Measurements from ENCODE around the gene RAB21. TPM values are rescaled to one million over a fixed set of nuclear protein-coding genes. Genes with fewer than 3 reads are reported as not detected.
A peak's percentile ranks its signal among the peaks of the same experiment; 100 is the strongest.

Gene RAB21
- total and polyA plus RNA-seq, 2 of the 13 experiments (the other 11 are each of a cell fraction or from before 2014, with no cell fraction given) = 4.4 to 50.9 TPM

DNA sequence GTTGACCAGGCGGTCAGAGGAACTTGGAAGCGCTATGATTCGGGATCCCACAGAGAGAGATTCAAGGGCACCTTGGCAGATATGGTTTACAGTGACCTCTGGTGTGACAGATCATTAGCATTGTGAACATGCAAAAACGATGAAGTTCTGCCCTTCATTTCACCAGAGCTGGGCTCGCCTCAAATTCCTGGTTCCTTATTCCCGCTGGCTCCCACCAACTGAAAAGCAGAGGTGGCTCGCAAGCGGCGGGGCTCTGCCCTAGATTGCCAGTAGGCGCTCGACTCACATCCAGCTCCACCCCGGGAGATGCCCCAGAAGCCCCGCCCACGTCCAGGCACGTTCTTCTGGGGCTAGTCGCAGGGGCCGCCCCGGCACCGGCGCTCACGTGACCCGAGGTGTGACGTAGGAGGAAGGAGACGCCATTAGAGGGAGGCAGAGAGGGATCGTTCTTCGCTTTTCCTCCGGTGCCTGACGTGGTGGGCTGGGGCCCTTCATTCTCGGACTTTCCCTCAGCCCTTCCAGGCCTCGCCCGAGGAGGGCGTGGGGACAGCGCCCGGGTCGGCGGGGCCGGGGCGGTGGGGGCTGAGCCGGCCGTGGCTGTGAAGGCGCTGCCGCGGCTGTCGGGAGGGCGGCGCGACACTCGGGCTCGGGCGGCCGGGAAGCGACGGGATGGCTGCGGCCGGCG, at the start of gene RAB21 (continued):
- TF ChIP-seq CBX1 (IDR thresholded peaks at IDR 0.05; ENCODE audit: low read depth) = peak; percentile 21
- TF ChIP-seq ZNF430 (CRISPR knock-in tag; IDR thresholded peaks at IDR 0.05) = peak; percentile 86; the same call in 1 of the 2 replicates
- peak; percentile 57 for TF ChIP-seq BCL3 (CRISPR knock-in tag; IDR thresholded peaks at IDR 0.05)
- 0 out of 2 replicates have a peak, but pooled peaks have one; percentile 65 for TF ChIP-seq SNAPC5 (CRISPR knock-in tag; IDR thresholded peaks at IDR 0.05; ENCODE audit: borderline replicate concordance)
- 0 out of 2 replicates have a peak, but pooled peaks have one; percentile 43 for TF ChIP-seq KLF6 (CRISPR knock-in tag; IDR thresholded peaks at IDR 0.05)
- TF ChIP-seq BORCS8-MEF2B (CRISPR knock-in tag; IDR thresholded peaks at IDR 0.05) = peak; percentile 72
- no peak for TF ChIP-seq GZF1 (CRISPR knock-in tag; IDR thresholded peaks at IDR 0.05)
- TF ChIP-seq HOXA5 (CRISPR knock-in tag; IDR thresholded peaks at IDR 0.05) = peak; percentile 60; the same call in 1 of the 2 replicates
- peak; percentile 45; the same call in 1 of the 2 replicates for TF ChIP-seq GATAD2A (CRISPR knock-in tag; IDR thresholded peaks at IDR 0.05)
- TF ChIP-seq PAF1 (CRISPR knock-in tag; IDR thresholded peaks at IDR 0.05) = no peak
- peak; percentile 74 for TF ChIP-seq TEAD3 (CRISPR knock-in tag; optimal IDR thresholded peaks at IDR 0.05; ENCODE audit: borderline replicate concordance)
- peak; percentile 41; the same call in 1 of the 2 replicates for TF ChIP-seq ZNF143 (CRISPR knock-in tag; IDR thresholded peaks at IDR 0.05)
- no peak for TF ChIP-seq ATF7 (IDR thresholded peaks at IDR 0.05)
- TF ChIP-seq ATF7 (CRISPR knock-in tag; IDR thresholded peaks at IDR 0.05) = 0 out of 2 replicates have a peak, but pooled peaks have one; percentile 46
- TF ChIP-seq ZNF629 (CRISPR knock-in tag; conservative IDR thresholded peaks at IDR 0.05) = 0 out of 2 replicates have a peak, but pooled peaks have one; percentile 30
- peak; percentile 92 for TF ChIP-seq RAD51 (IDR thresholded peaks at IDR 0.05; ENCODE audit: borderline replicate concordance)
- TF ChIP-seq MEIS2 (CRISPR knock-in tag; IDR thresholded peaks at IDR 0.05) = 0 out of 2 replicates have a peak, but pooled peaks have one; percentile 52
- TF ChIP-seq SKI (IDR thresholded peaks at IDR 0.05; ENCODE audit: partially characterized antibody) = peak; percentile 63
- TF ChIP-seq PPARG (CRISPR knock-in tag; conservative IDR thresholded peaks at IDR 0.05) = peak; percentile 37; the same call in 1 of the 2 replicates
- no peak; the same call in 1 of the 2 replicates for TF ChIP-seq ZNF772 (CRISPR knock-in tag; IDR thresholded peaks at IDR 0.05)
- no peak for TF ChIP-seq ZBTB40 (IDR thresholded peaks at IDR 0.05)
- TF ChIP-seq ZBTB40 (CRISPR knock-in tag; IDR thresholded peaks at IDR 0.05) = 0 out of 2 replicates have a peak, but pooled peaks have one; percentile 59

Data from HepG2 (cell line).